Measurements from ENCODE around the gene NDUFAB1.

- TF ChIP-seq CTCF (IDR thresholded peaks at IDR 0.05) (no peak), EZH2 (IDR thresholded peaks at IDR 0.05) (no peak), EZH2phosphoT487 (IDR thresholded peaks at IDR 0.05) (no peak)
Measured at GRCh38 chr16:23615805-23616204, 19.7 kb upstream of the NDUFAB1 start.

All from neural progenitor cell (in vitro differentiated cells).